K562 (cell line): Measurements from ENCODE around the gene PGM2L1. TPM values are rescaled to one million over a fixed set of nuclear protein-coding genes. Genes with fewer than 3 reads are reported as not detected.

Experiments used
- ATAC-seq: fragments of 200-7000 bp; cut with Tn5 transposase; 3 replicates; pipeline ENCODE4 v1.9.1; 2020; ENCODE audit warnings: moderate library complexity
- BruUV-seq: library from RNA; stranded (reverse); fragments of 400-500 nt; replicated peaks from 2 replicates; lab custom pipeline; 2021; lab: Mats Ljungman, UMichigan
- CTCF ChIA-PET: fragments of 300-600 bp; formaldehyde crosslinking; extraction: SDS; loops from one replicate; lab custom pipeline; 2021; ENCODE audit warnings: low intra/inter-chr PET ratio; lab: Yijun Ruan, JAX
- POLR2A ChIA-PET: fragments of 300-600, 350-650 bp; sonication (Branson Sonifier 250); formaldehyde crosslinking; extraction: SDS; loops from one replicate; lab custom pipeline; 2021; ENCODE audit warnings: antibody characterized with exemption, inconsistent platforms; lab: Yijun Ruan, JAX
- DNase-seq, 4 experiments: peaks; one replicate each; pipeline versions ENCODE4 v3.0.0 to v3.0.0-alpha.2; 2011 to 2018; ENCODE audit warnings: low spot score in 3 of 4, mixed read lengths in 3 of 4; ENCODE audit errors: extremely low read depth in 1 of 4
- FAIRE-seq: peaks from 2 replicates; lab custom pipeline; 2011; peaks lifted over from hg19 to GRCh38; lab: Jason Lieb, UNC
- H2AFZ ChIP-seq: 2 replicates; pipeline ENCODE4 v1.6.0; 2011; ENCODE audit warnings: low read depth, low read length, control low read depth, inconsistent platforms
- H3K27ac ChIP-seq: fragments of 200-600 bp; 3 replicates; pipeline ENCODE4 v1.8.0; 2011; ENCODE audit warnings: low read depth, mild to moderate bottlenecking, control low read depth, inconsistent platforms, low read length, moderate library complexity, mixed read lengths; ENCODE audit errors: extremely low read depth
- H3K27me3 ChIP-seq, 2 experiments: fragments of 300-600 bp in 1 of 2; 2 replicates in 1 of 2; 3 replicates in 1 of 2; pipeline versions ENCODE4 v1.6.0 to v1.8.0; 2011; ENCODE audit warnings: inconsistent platforms in 2 of 2, low read length in 2 of 2, mild to moderate bottlenecking in 1 of 2, mixed read lengths in 1 of 2, moderate library complexity in 1 of 2; ENCODE audit not compliant: control insufficient read depth in 2 of 2, insufficient read depth in 2 of 2
- H3K36me3 ChIP-seq: fragments of 300-600 bp; 3 replicates; pipeline ENCODE4 v1.8.0; 2011; ENCODE audit warnings: mild to moderate bottlenecking, low read length, inconsistent platforms; ENCODE audit not compliant: control insufficient read depth, insufficient read depth
- H3K4me1 ChIP-seq, 2 experiments: fragments of 200-600 bp in 1 of 2; replicated peaks in 1 of 2; 2 replicates in 1 of 2; 3 replicates in 1 of 2; pipeline versions ENCODE4 v1.5.1 to v1.8.0; 2011; ENCODE audit warnings: inconsistent platforms in 2 of 2, low read length in 2 of 2, mild to moderate bottlenecking in 1 of 2, mixed read lengths in 1 of 2, moderate library complexity in 1 of 2; ENCODE audit not compliant: control insufficient read depth in 2 of 2, insufficient read depth in 2 of 2
- H3K4me2 ChIP-seq: 2 replicates; pipeline ENCODE4 v1.6.1; 2011; ENCODE audit warnings: low read length, control low read depth, inconsistent platforms, mixed read lengths; ENCODE audit not compliant: insufficient read depth
- H3K4me3 ChIP-seq: fragments of 200-600 bp; sonication (generic), shearing (Covaris generic); 2 replicates; pipeline ENCODE4 v1.5.1; 2016; ENCODE audit warnings: control low read depth, inconsistent platforms
- H3K79me2 ChIP-seq: fragments of 200-600 bp; 3 replicates; pipeline ENCODE4 v1.8.0; 2011; ENCODE audit warnings: low read length, inconsistent platforms; ENCODE audit not compliant: control insufficient read depth, insufficient read depth
- H3K9ac ChIP-seq, 2 experiments: 2 replicates each; pipeline versions ENCODE4 v1.6.0 to v1.6.1; 2011; ENCODE audit warnings: low read depth in 2 of 2, low read length in 2 of 2, control low read depth in 1 of 2, inconsistent platforms in 1 of 2, mild to moderate bottlenecking in 1 of 2, mixed read lengths in 1 of 2; ENCODE audit not compliant: insufficient read depth in 1 of 2
- H3K9me1 ChIP-seq: one replicate; pipeline ENCODE4 v1.6.0; 2011; ENCODE audit warnings: inconsistent platforms, mild to moderate bottlenecking, low read length, moderate library complexity; ENCODE audit not compliant: control insufficient read depth, insufficient read depth
- H3K9me3 ChIP-seq: replicated peaks from 2 replicates; pipeline ENCODE4 v1.5.1; 2011; ENCODE audit warnings: low read depth, low read length, inconsistent platforms; ENCODE audit not compliant: control insufficient read depth, insufficient read depth
- H4K20me1 ChIP-seq: replicated peaks from 2 replicates; pipeline ENCODE4 v1.6.1; 2011; ENCODE audit warnings: low read length, inconsistent platforms, mixed read lengths; ENCODE audit not compliant: control insufficient read depth, insufficient read depth
- EP400 ChIP-seq: fragments of 450-650 bp; IDR thresholded peaks from 2 replicates; pipeline ENCODE4 v1.6.1; 2017; ENCODE audit warnings: antibody characterized with exemption, mild to moderate bottlenecking, moderate library complexity
- POLR2G ChIP-seq: fragments of 200-400 bp; formaldehyde crosslinking; IDR thresholded peaks from 2 replicates; pipeline ENCODE4 v1.6.1; 2017; ENCODE audit warnings: low read depth, mild to moderate bottlenecking, antibody characterized with exemption, low read length, moderate library complexity
- RFX1 ChIP-seq: fragments of 450-650 bp; IDR thresholded peaks from 2 replicates; pipeline ENCODE4 v1.6.1; 2016; ENCODE audit warnings: mild to moderate bottlenecking, moderate library complexity
- TCF7L2 ChIP-seq: fragments of 150-350 bp; IDR thresholded peaks from 2 replicates; pipeline ENCODE4 v1.6.1; 2016; ENCODE audit warnings: low read depth, mild to moderate bottlenecking, low read length, moderate library complexity
- TEAD4 ChIP-seq, 2 experiments: sonication (generic) in 1 of 2; formaldehyde crosslinking in 1 of 2; IDR thresholded peaks; 2 replicates each; pipeline versions ENCODE4 v1.6.1 to v1.8.0; 2012 to 2022; ENCODE audit warnings: borderline replicate concordance in 1 of 2, inconsistent platforms in 1 of 2, low read length in 1 of 2, mild to moderate bottlenecking in 1 of 2, missing genetic modification reagents in 1 of 2
- TGIF2 ChIP-seq: sonication (generic); formaldehyde crosslinking; IDR thresholded peaks from 2 replicates; pipeline ENCODE4 v1.8.1; 2022; ENCODE audit warnings: mild to moderate bottlenecking, missing genetic modification reagents, moderate library complexity
- WGBS: fragments of 100-300 bp; shearing (Covaris generic); methylation state at CpG from one replicate; pipeline ENCODE4 v1.1.6; 2016; ENCODE audit warnings: low coverage, mixed read lengths; ENCODE audit not compliant: insufficient coverage; ENCODE audit errors: missing lambda C conversion rate; 5-methylcytosine and 5-hydroxymethylcytosine counted together
- in situ Hi-C: fragments of 300-500 bp; cut with MboI; formaldehyde crosslinking; loops from 4 replicates; pipeline ENCODE4 v1.15.0; 2018; ENCODE audit warnings: inconsistent platforms, mixed read lengths
- intact Hi-C: fragments of 100-400 bp; cut with micrococcal nuclease; formaldehyde crosslinking; loops from 2 replicates; pipeline ENCODE4 v1.14.2; 2022
- polyA plus RNA-seq, 8 experiments: library from polyadenylated mRNA; depleted of rRNA in 4 of 8; stranded (reverse) in 5 of 8; unstranded in 3 of 8; fragments of >200 nt; fragmentation: Nextera tagmentation in 2 of 8; fragmentation: Illumina TruSeq in 1 of 8; extraction: Ambion mirVana in 2 of 8; extraction: Trizol in 1 of 8; gene quantifications; 2 replicates each; pipeline versions ENCODE4 v1.2.1 to v1.2.3, GENCODE V29; 2011 to 2014; ENCODE audit warnings: inconsistent platforms in 1 of 8, missing spikeins in 1 of 8
- total RNA-seq, 7 experiments: library from RNA; depleted of rRNA in 6 of 7; stranded (reverse); fragments of >200 nt in 6 of 7; fragmentation: Illumina TruSeq in 2 of 7; extraction: Trizol in 2 of 7; gene quantifications; 2 replicates each; pipeline versions ENCODE4 v1.2.1 to v1.2.3, GENCODE V29; 2011 to 2021; ENCODE audit warnings: low replicate concordance in 1 of 7

The PGM2L1 gene
- total and polyA plus RNA-seq, 9 of the 15 experiments (the other 6 are each of a cell fraction or from before 2014, with no cell fraction given): 0.32 to 0.95 (median 0.63) TPM

DNA sequence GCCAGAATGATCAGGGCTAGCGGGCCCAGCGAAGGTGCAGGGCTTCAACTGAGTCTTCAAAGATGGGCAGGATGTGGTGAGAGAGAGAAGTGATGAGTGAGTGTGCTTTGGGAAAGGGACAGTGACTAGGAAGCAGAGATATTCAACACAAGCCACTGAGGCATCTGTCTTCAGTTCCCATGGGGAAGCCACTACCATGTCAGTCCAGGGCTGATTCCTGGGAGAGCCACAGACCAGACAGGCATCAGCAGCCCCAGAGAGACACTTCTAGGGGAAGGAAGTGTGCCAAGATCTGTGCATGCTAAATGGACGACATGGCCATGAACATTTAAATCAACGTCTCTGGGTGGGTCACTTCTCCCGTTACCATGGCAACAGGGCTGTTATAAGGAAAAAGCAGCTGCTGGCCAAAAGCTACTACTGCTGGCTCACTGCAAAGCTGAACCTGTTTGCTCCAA is 115.3 kb downstream of the PGM2L1 start:
- CTCF ChIA-PET: no interaction called here

DNA sequence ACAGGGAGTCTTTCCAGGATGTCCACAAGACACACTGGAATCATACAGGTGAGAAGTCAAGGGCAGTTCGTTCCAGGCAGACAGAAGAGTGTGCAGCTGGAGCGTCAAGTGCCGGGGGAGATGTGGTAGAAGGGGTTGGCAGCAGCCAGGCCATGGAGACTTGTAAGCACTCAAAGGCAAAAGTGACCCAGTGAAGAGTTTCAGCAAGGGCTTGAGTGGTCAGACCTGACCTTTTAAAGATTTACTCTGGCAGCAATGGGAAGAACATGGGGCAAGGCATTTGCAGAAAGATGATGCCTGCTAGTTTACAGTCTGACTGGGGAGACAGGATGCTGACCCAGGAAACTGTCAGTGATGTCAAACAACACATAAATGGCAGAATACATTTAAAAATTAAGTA is 115.8 kb downstream of the PGM2L1 start:
- FAIRE-seq (no peak), ATAC-seq (no peak), DNase-seq (no peak)
- Histone ChIP-seq H3K9ac (no peak overlapping the region), H4K20me1 (no peaks in the 10 kb centered on the region), H3K79me2 (no peaks in the 10 kb centered on the region), H3K4me2 (no peak overlapping the region), H3K27me3 (peaks cover 0 to 2% of the 10 kb centered on the region in 2 experiments; a peak in 2 of 5 replicates), H3K4me3 (no peak overlapping the region), H3K9me3 (no peaks in the 10 kb centered on the region), H3K36me3 (no peaks in the 10 kb centered on the region), H3K4me1 (no peaks in the 10 kb centered on the region), H3K9me1 (no peaks in the 10 kb centered on the region), H3K27ac (no peak overlapping the region), H2AFZ (no peak overlapping the region)
- no TSS peak for BruUV-seq
- intact Hi-C loops (no loop called here), in situ Hi-C loops (no loop called here)
- TF ChIP-seq TGIF2 (CRISPR knock-in tag) (no peak), TCF7L2 (no peak)
- CTCF ChIA-PET: no interaction called here
- POLR2A ChIA-PET: no interaction called here
- 0% methylated on average over 3 of the region's 3 CpGs for WGBS

More for the DNA sequence above, 115.3 kb downstream of the PGM2L1 start:
- Histone ChIP-seq H3K79me2 (no peaks in the 10 kb centered on the region), H3K4me2 (no peak overlapping the region), H3K27me3 (peaks cover 0 to 2% of the 10 kb centered on the region in 2 experiments; a peak in 2 of 5 replicates), H3K27ac (no peak overlapping the region), H4K20me1 (no peaks in the 10 kb centered on the region), H3K4me3 (no peak overlapping the region), H3K9me3 (no peaks in the 10 kb centered on the region), H3K9me1 (no peaks in the 10 kb centered on the region), H3K36me3 (no peaks in the 10 kb centered on the region), H3K4me1 (no peaks in the 10 kb centered on the region), H3K9ac (no peak overlapping the region), H2AFZ (no peak overlapping the region)
- no peak for ATAC-seq
- in situ Hi-C loops: no loop called here
- WGBS: 4% methylated on average over 5 of the region's 5 CpGs
- TF ChIP-seq TEAD4 (IDR thresholded peaks at IDR 0.05; ENCODE audit: low read length): no peak
- TF ChIP-seq TEAD4 (CRISPR knock-in tag; IDR thresholded peaks at IDR 0.05; ENCODE audit: borderline replicate concordance): no peak
- no peak for TF ChIP-seq EP400
- no peak for TF ChIP-seq POLR2G
- TF ChIP-seq RFX1: peak; percentile 92
- peak in 1 of 4 experiments; percentile 9 for DNase-seq
- no TSS peak for BruUV-seq
- POLR2A ChIA-PET: no interaction called here
- no peak for FAIRE-seq
- intact Hi-C loops: no loop called here
